Type B pancreatic cell (in vitro differentiated cells): Measurements from ENCODE around the gene APOC3. TPM values are rescaled to one million over a fixed set of nuclear protein-coding genes. Genes with fewer than 3 reads are reported as not detected.

Experiments
- DNase-seq: peaks from one replicate; pipeline ENCODE4 v3.0.0; 2021; ENCODE audit warnings: mixed read lengths; ENCODE audit not compliant: unreplicated experiment; ENCODE audit errors: extremely low spot score
- H3K27ac Mint-ChIP-seq: 2 replicates; pipeline ENCODE4 v1.8.0; 2021; ENCODE audit warnings: mild to moderate bottlenecking, mixed read lengths
- H3K27me3 Mint-ChIP-seq: 2 replicates; pipeline ENCODE4 v1.8.0; 2021; ENCODE audit warnings: mixed read lengths
- H3K36me3 Mint-ChIP-seq: 2 replicates; pipeline ENCODE4 v1.8.0; 2021; ENCODE audit warnings: mixed read lengths
- H3K4me1 Mint-ChIP-seq: one replicate; pipeline ENCODE4 v1.8.0; 2021; ENCODE audit warnings: mixed read lengths; ENCODE audit not compliant: unreplicated experiment
- H3K4me3 Mint-ChIP-seq: 2 replicates; pipeline ENCODE4 v1.8.0; 2021; ENCODE audit warnings: mild to moderate bottlenecking, mixed read lengths
- H3K9me3 Mint-ChIP-seq: 2 replicates; pipeline ENCODE4 v1.8.0; 2021; ENCODE audit warnings: mixed read lengths
- total RNA-seq: library from RNA; stranded (reverse); gene quantifications from 2 replicates; pipeline ENCODE4 v1.2.1, GENCODE V29; 2021; ENCODE audit warnings: low replicate concordance
- TF ChIP-seq, protein P1 (sequence below): fragments of 200-600 bp; sonication (generic); conservative IDR thresholded peaks from 2 replicates; pipeline ENCODE4 v1.5.0; 2021; ENCODE audit warnings: antibody characterized with exemption, mild to moderate bottlenecking

Gene APOC3
- total RNA-seq, 1 donor from 2014 or later: 21.6 TPM

DNA sequence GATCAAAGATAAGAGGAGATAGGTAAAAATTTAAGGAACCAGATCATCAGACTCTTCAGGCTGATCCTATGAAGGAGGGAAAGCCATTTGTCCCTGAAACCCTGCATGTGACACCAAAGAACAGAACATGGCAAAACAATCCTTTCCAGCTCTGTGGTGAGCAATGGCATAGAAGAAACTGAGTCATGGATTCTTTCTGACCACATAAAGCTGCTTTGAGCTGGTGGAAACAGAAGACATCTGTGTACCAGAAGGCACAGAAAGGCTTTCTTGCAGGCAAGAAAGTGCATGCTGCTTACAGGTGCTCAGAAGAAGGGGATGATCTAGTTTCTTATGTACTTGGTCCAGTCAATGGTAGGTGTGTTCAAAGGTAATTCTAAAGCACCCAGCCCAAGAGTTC lies 52.7 kb downstream of the APOC3 start:
- TF ChIP-seq, protein P1, sequence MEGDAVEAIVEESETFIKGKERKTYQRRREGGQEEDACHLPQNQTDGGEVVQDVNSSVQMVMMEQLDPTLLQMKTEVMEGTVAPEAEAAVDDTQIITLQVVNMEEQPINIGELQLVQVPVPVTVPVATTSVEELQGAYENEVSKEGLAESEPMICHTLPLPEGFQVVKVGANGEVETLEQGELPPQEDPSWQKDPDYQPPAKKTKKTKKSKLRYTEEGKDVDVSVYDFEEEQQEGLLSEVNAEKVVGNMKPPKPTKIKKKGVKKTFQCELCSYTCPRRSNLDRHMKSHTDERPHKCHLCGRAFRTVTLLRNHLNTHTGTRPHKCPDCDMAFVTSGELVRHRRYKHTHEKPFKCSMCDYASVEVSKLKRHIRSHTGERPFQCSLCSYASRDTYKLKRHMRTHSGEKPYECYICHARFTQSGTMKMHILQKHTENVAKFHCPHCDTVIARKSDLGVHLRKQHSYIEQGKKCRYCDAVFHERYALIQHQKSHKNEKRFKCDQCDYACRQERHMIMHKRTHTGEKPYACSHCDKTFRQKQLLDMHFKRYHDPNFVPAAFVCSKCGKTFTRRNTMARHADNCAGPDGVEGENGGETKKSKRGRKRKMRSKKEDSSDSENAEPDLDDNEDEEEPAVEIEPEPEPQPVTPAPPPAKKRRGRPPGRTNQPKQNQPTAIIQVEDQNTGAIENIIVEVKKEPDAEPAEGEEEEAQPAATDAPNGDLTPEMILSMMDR: no peak
- H3K27me3 Mint-ChIP-seq: no peaks in the 10 kb centered on the region
- peak overlapping the region; percentile 13 for H3K27ac Mint-ChIP-seq
- H3K36me3 Mint-ChIP-seq: peaks cover 4% of the 10 kb centered on the region
- H3K9me3 Mint-ChIP-seq: no peaks in the 10 kb centered on the region
- peaks cover 14% of the 10 kb centered on the region for H3K4me1 Mint-ChIP-seq
- DNase-seq: no peak
- no peak overlapping the region for H3K4me3 Mint-ChIP-seq

Other genes with a start within 250 kb of the APOC3 start
- 20.3 and 23.8 TPM in 2 replicates for gene BUD13, start 56.9 kb upstream of the APOC3 start, total RNA-seq
- gene ZPR1, start 41.9 kb upstream of the APOC3 start, total RNA-seq: 41.2 and 57.0 TPM in 2 replicates
- 0.95 TPM in 1 of 2 replicates, not detected in the other for gene APOA5, start 38.0 kb upstream of the APOC3 start, total RNA-seq
- 21.7 and 88.5 TPM in 2 replicates for gene APOA4, start 6.6 kb upstream of the APOC3 start, total RNA-seq
- 116 and 626 TPM in 2 replicates for gene APOA1, start 7.7 kb downstream of the APOC3 start, total RNA-seq